Measurements from ENCODE around the gene FUT8.
"Not testable (repeated sequence)": the region's sequence is repeated elsewhere in the genome, so short reads cannot be mapped to it uniquely, and the experiment has no call there.

The FUT8 gene

GRCh38 chr14:65689070-65689469 lies 276.5 kb downstream of the FUT8 start:
- peaks cover 0 to 3% of the 10 kb centered on the region in 2 donors for H3K9me3 Mint-ChIP-seq
- no peak for ATAC-seq (replicated peaks)
- DNase-seq, result no peak
- peaks cover 2 to 8% of the 10 kb centered on the region in 2 donors for H3K4me1 Mint-ChIP-seq
- H3K4me3 Mint-ChIP-seq, result no peak overlapping the region
- H3K27me3 Mint-ChIP-seq, result no peaks in the 10 kb centered on the region
- peaks cover 20 to 30% of the 10 kb centered on the region in 2 donors for H3K36me3 Mint-ChIP-seq
- H3K27ac Mint-ChIP-seq, result no peak overlapping the region

- peaks cover 17 to 27% of the 10 kb centered on the region in 2 donors for H3K36me3 Mint-ChIP-seq
- H3K27ac Mint-ChIP-seq; H3K4me1 Mint-ChIP-seq; ATAC-seq (replicated peaks); H3K4me3 Mint-ChIP-seq; H3K27me3 Mint-ChIP-seq; H3K9me3 Mint-ChIP-seq; DNase-seq: not testable (repeated sequence)
These were observed 280.0 kb downstream of the FUT8 start for GRCh38 chr14:65692566-65692965.

GRCh38 chr14:65696801-65697200 lies 284.3 kb downstream of the FUT8 start:
- DNase-seq (no peak), ATAC-seq (replicated peaks) (no peak)
- Mint-ChIP-seq H3K4me3 (no peak overlapping the region), H3K36me3 (peaks cover 4 to 6% of the 10 kb centered on the region in 2 donors), H3K4me1 (no peaks in the 10 kb centered on the region), H3K27ac (no peak overlapping the region), H3K9me3 (no peaks in the 10 kb centered on the region), H3K27me3 (no peaks in the 10 kb centered on the region)

- ATAC-seq (replicated peaks) (peak; percentile 15 to 33), DNase-seq (no peak)
- Mint-ChIP-seq H3K9me3 (peaks cover 6 to 8% of the 10 kb centered on the region in 2 donors), H3K4me3 (no peak overlapping the region), H3K4me1 (peaks cover 0 to 10% of the 10 kb centered on the region in 2 donors), H3K27me3 (no peaks in the 10 kb centered on the region), H3K27ac (no peak overlapping the region), H3K36me3 (peaks cover 7 to 25% of the 10 kb centered on the region in 2 donors)
These were observed 291.0 kb downstream of the FUT8 start for GRCh38 chr14:65703521-65703920.

DNA sequence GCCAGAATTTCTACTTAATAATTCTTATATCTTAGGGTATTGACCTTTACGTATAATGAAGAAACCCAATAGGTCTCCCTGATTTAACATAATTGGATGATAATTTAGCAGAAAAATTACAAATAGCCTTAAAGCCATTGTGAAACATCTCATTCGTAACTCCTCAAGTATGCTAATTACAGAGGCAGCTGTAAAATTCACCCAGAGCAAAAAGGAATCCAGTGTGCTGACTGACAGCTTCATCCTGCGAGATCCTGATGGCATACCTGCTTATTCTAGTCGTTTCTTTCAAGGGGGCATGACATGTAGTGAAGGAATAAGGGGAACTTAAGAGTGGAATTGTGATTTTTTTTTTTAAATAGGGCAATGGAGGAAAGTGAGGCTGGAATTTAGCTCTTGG lies 291.5 kb downstream of the FUT8 start:
- Mint-ChIP-seq H3K4me3 (no peak overlapping the region), H3K27me3 (no peaks in the 10 kb centered on the region), H3K9me3 (peaks cover 6 to 8% of the 10 kb centered on the region in 2 donors), H3K4me1 (peaks cover 0 to 10% of the 10 kb centered on the region in 2 donors), H3K27ac (no peak overlapping the region), H3K36me3 (peaks cover 7 to 27% of the 10 kb centered on the region in 2 donors)
- no peak for DNase-seq
- ATAC-seq (replicated peaks), result no peak

GRCh38 chr14:65704437-65704836 lies 291.9 kb downstream of the FUT8 start:
- no peak overlapping the region for H3K27ac Mint-ChIP-seq
- peak overlapping the region; percentile 8 to 45 for H3K4me3 Mint-ChIP-seq
- H3K27me3 Mint-ChIP-seq, result no peaks in the 10 kb centered on the region
- peaks cover 0 to 10% of the 10 kb centered on the region in 2 donors for H3K4me1 Mint-ChIP-seq
- H3K9me3 Mint-ChIP-seq, result peaks cover 6 to 8% of the 10 kb centered on the region in 2 donors
- DNase-seq (no peak), ATAC-seq (replicated peaks) (peak in 1 of 2 donors; percentile 25)
- peaks cover 7 to 27% of the 10 kb centered on the region in 2 donors for H3K36me3 Mint-ChIP-seq

- H3K9me3 Mint-ChIP-seq, result peaks cover 6 to 8% of the 10 kb centered on the region in 2 donors
- no peaks in the 10 kb centered on the region for H3K27me3 Mint-ChIP-seq
- peak overlapping the region; percentile 76 for H3K27ac Mint-ChIP-seq
- DNase-seq (peak; percentile 30), ATAC-seq (replicated peaks) (peak; percentile 96 to 97)
- peaks cover 7 to 27% of the 10 kb centered on the region in 2 donors for H3K36me3 Mint-ChIP-seq
- peaks cover 0 to 10% of the 10 kb centered on the region in 2 donors for H3K4me1 Mint-ChIP-seq
- H3K4me3 Mint-ChIP-seq, result peak overlapping the region; percentile 8 to 45
These were observed 292.3 kb downstream of the FUT8 start for GRCh38 chr14:65704850-65705249.

DNA sequence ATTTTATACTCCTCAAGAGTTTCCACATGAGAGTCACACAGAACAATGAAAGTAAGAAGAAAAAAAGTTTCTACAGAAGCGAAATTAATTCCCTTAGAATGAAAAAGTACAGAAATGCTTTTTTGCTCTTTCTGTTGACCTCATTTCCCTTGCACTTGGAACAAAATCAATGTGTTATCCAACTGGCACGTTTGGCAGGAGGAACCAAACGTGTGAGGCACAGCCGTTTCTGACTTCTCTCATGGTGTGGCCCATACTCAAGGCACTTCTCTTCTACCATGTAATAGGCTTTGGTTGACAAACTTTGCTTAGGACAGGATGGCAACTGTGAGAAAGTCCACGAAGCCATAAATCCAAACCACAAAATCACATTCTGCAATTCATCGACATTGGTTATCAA lies 297.0 kb downstream of the FUT8 start:
- no peaks in the 10 kb centered on the region for H3K27me3 Mint-ChIP-seq
- no peak for DNase-seq
- H3K4me1 Mint-ChIP-seq, result peaks cover 5 to 14% of the 10 kb centered on the region in 2 donors
- H3K4me3 Mint-ChIP-seq, result no peak overlapping the region
- H3K27ac Mint-ChIP-seq, result no peak overlapping the region
- H3K36me3 Mint-ChIP-seq, result peaks cover 18 to 36% of the 10 kb centered on the region in 2 donors
- no peak for ATAC-seq (replicated peaks)
- H3K9me3 Mint-ChIP-seq, result peaks cover 6 to 14% of the 10 kb centered on the region in 2 donors

DNA sequence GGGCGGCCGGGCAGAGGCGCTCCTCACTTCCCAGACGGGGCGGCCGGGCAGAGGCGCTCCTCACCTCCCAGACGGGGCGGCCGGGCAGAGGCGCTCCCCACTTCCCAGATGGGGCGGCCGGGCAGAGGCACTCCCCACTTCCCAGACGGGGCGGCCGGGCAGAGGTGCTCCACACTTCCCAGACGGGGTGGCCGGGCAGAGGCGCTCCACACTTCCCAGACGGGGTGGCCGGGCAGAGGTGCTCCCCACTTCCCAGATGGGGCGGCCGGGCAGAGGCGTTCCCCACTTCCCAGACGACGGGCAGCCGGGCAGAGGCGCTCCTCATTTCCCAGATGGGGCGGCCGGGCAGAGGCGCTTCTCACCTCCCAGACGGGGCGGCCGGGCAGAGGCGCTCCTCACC lies 304.3 kb downstream of the FUT8 start:
- H3K36me3 Mint-ChIP-seq, result peaks cover 42 to 50% of the 10 kb centered on the region in 2 donors
- peaks cover 19 to 22% of the 10 kb centered on the region in 2 donors for H3K9me3 Mint-ChIP-seq
- H3K4me1 Mint-ChIP-seq, result peaks cover 10 to 11% of the 10 kb centered on the region in 2 donors
- ATAC-seq (replicated peaks); DNase-seq; H3K4me3 Mint-ChIP-seq; H3K27ac Mint-ChIP-seq; H3K27me3 Mint-ChIP-seq: not testable (repeated sequence)

DNA sequence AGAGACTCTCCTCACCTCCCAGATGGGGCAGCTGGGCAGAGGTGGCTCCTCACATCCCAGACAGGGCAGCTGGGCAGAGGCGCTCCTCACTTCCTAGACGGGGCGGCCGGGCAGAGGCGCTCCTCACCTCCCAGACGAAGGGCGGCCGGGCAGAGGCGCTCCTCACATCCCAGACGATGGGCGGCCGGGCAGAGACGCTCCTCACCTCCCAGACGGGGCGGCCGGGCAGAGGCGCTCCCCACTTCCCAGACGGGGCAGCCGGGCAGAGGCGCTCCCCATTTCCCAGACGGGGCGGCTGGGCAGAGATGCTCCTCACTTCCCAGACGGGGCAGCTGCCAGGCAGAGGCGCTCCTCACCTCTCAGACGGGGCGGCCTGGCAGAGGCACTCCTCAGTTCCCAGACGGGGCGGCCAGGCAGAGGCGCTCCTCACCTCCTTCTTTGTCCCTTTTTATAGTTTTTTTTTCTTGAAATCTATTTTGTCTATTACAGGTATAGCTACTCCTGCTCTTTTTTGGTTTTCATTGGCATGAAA lies 304.9 kb downstream of the FUT8 start:
- Mint-ChIP-seq H3K4me1 (peaks cover 12 to 15% of the 10 kb centered on the region in 2 donors), H3K9me3 (peaks cover 19 to 22% of the 10 kb centered on the region in 2 donors), H3K36me3 (peaks cover 44 to 54% of the 10 kb centered on the region in 2 donors)
- H3K27me3 Mint-ChIP-seq; ATAC-seq (replicated peaks); H3K27ac Mint-ChIP-seq; H3K4me3 Mint-ChIP-seq; DNase-seq: not testable (repeated sequence)

GRCh38 chr14:65718629-65719028 lies 306.1 kb downstream of the FUT8 start:
- no peaks in the 10 kb centered on the region for H3K27me3 Mint-ChIP-seq
- peaks cover 14 to 25% of the 10 kb centered on the region in 2 donors for H3K4me1 Mint-ChIP-seq
- no peak overlapping the region for H3K4me3 Mint-ChIP-seq
- H3K36me3 Mint-ChIP-seq, result peaks cover 41 to 55% of the 10 kb centered on the region in 2 donors
- H3K27ac Mint-ChIP-seq, result no peak overlapping the region
- ATAC-seq (replicated peaks), result no peak
- H3K9me3 Mint-ChIP-seq, result peaks cover 18 to 22% of the 10 kb centered on the region in 2 donors
- no peak for DNase-seq

DNA sequence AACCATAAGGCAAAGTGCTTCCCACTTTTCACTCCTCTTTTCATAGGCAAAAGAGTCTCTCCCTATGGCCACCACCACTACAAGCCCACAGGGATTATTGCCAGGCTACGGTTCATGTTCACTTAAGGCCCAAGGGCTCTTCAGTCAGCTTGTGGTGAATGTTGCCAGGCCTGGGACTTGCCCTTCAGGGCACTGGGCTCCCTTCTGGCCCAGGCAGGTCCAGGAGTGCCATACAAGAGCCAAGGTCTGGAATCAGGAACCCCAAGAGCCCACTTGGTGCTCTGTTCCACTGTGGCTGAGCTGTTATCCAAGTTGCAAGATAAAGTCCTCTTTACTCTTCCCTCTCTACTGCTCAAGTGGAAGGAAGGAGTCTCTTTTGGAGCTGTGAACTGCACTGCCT lies 307.6 kb downstream of the FUT8 start:
- no peak for ATAC-seq (replicated peaks)
- no peak for DNase-seq
- H3K4me1 Mint-ChIP-seq, result peaks cover 8 to 19% of the 10 kb centered on the region in 2 donors
- no peaks in the 10 kb centered on the region for H3K27me3 Mint-ChIP-seq
- peaks cover 36 to 50% of the 10 kb centered on the region in 2 donors for H3K36me3 Mint-ChIP-seq
- no peak overlapping the region for H3K4me3 Mint-ChIP-seq
- peak overlapping the region; percentile 56 for H3K27ac Mint-ChIP-seq
- peaks cover 13 to 16% of the 10 kb centered on the region in 2 donors for H3K9me3 Mint-ChIP-seq

GRCh38 chr14:65720743-65721142 lies 308.2 kb downstream of the FUT8 start:
- no peak overlapping the region for H3K4me3 Mint-ChIP-seq
- H3K36me3 Mint-ChIP-seq, result peaks cover 33 to 46% of the 10 kb centered on the region in 2 donors
- no peak for ATAC-seq (replicated peaks)
- H3K27me3 Mint-ChIP-seq, result no peaks in the 10 kb centered on the region
- no peak overlapping the region for H3K27ac Mint-ChIP-seq
- DNase-seq, result no peak
- peaks cover 5 to 15% of the 10 kb centered on the region in 2 donors for H3K4me1 Mint-ChIP-seq
- H3K9me3 Mint-ChIP-seq, result peaks cover 13% of the 10 kb centered on the region in 2 donors

DNA sequence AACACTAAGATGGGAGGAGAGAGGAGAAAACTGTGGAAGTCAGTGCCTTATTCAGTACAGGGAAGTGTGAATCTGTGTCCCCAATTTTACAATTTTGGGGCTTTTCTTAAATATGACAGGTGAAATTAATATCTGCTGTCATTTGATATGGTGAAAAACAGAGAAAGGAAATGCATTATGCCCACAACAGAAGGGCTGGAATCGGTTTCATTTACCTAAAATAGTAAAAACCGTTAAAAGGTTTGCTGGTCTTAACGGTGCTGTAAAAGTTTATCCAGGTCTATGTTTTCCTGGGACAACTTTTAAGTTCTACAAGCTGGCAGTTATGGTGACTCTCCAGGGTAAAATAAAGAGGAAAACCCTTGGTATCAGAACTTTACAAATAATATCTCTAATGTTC lies 310.8 kb downstream of the FUT8 start:
- DNase-seq (no peak), ATAC-seq (replicated peaks) (no peak)
- peaks cover 18 to 20% of the 10 kb centered on the region in 2 donors for H3K9me3 Mint-ChIP-seq
- no peak overlapping the region for H3K4me3 Mint-ChIP-seq
- H3K36me3 Mint-ChIP-seq, result peaks cover 43 to 58% of the 10 kb centered on the region in 2 donors
- H3K4me1 Mint-ChIP-seq, result peaks cover 5 to 15% of the 10 kb centered on the region in 2 donors
- H3K27ac Mint-ChIP-seq, result no peak overlapping the region
- no peaks in the 10 kb centered on the region for H3K27me3 Mint-ChIP-seq

GRCh38 chr14:65728604-65729003 lies 316.1 kb downstream of the FUT8 start:
- peaks cover 5 to 7% of the 10 kb centered on the region in 2 donors for H3K4me1 Mint-ChIP-seq
- H3K4me3 Mint-ChIP-seq, result no peak overlapping the region
- no peak overlapping the region for H3K27ac Mint-ChIP-seq
- H3K9me3 Mint-ChIP-seq, result peaks cover 9 to 12% of the 10 kb centered on the region in 2 donors
- H3K36me3 Mint-ChIP-seq, result peaks cover 28 to 38% of the 10 kb centered on the region in 2 donors
- no peaks in the 10 kb centered on the region for H3K27me3 Mint-ChIP-seq
- DNase-seq, result no peak
- no peak for ATAC-seq (replicated peaks)

All from stimulated activated naive B cell treated with anti-CD40 and anti-IgM and Interleukin-4, amounts not matched to agents 10 μg/mL and 1 μg/mL and 100 μg/mL, for 72 hours (primary cell).